Lower lobe of right lung (tissue), 2 donors: Measurements from ENCODE around the gene MSI2. TPM values are rescaled to one million over a fixed set of nuclear protein-coding genes. Genes with fewer than 3 reads are reported as not detected.

ENCODE experiments used
- ATAC-seq, 2 donors: fragments of 200-7000 bp; cut with Tn5 transposase; one replicate each; pipeline ENCODE4 v1.9.1; 2020 to 2022; ENCODE audit warnings: mild to moderate bottlenecking in 2 of 2, moderate library complexity in 2 of 2
- DNase-seq: peaks from one replicate; pipeline ENCODE4 v3.0.0-alpha.2; 2020
- H3K27ac ChIP-seq: fragments of 200-600 bp; one replicate; pipeline ENCODE4 v1.8.0; 2022
- H3K27me3 ChIP-seq: fragments of 200-600 bp; one replicate; pipeline ENCODE4 v1.8.0; 2022; ENCODE audit warnings: low read depth
- H3K36me3 ChIP-seq: fragments of 200-600 bp; one replicate; pipeline ENCODE4 v1.8.0; 2022; ENCODE audit warnings: mild to moderate bottlenecking
- H3K4me1 ChIP-seq: fragments of 200-600 bp; one replicate; pipeline ENCODE4 v1.8.0; 2022
- H3K4me3 ChIP-seq: fragments of 200-600 bp; one replicate; pipeline ENCODE4 v1.8.0; 2022; ENCODE audit warnings: mild to moderate bottlenecking
- H3K9me3 ChIP-seq: fragments of 200-600 bp; one replicate; pipeline ENCODE4 v1.8.0; 2022
- CTCF ChIP-seq: fragments of 200-600 bp; IDR thresholded peaks from one replicate; pipeline ENCODE4 v1.8.0; 2022; ENCODE audit warnings: antibody characterized with exemption, mild to moderate bottlenecking
- intact Hi-C: fragments of 100-400 bp; cut with DNase I; formaldehyde crosslinking; loops from one replicate; pipeline ENCODE4 v1.11.0; 2022
- total RNA-seq: library from RNA; stranded (reverse); fragmentation: NEBNext Ultra II Directional; extraction: Animal tissue kit (Norgen Biotek cat#: 25700); gene quantifications from one replicate; pipeline ENCODE4 v1.2.1, GENCODE V29; 2021
- donor health status: DM: no; HTN: yes; CAD: no; lungs with severe emphysema.

Gene MSI2
- total RNA-seq, 1 donor from 2014 or later, result 43.9 TPM

GRCh38 chr17:57707892-57708291, 451.6 kb downstream of the MSI2 start:
- intact Hi-C loops, result no loop called here
- Histone ChIP-seq H3K4me1 (no peaks in the 10 kb centered on the region), H3K36me3 (no peaks in the 10 kb centered on the region), H3K27ac (no peak overlapping the region), H3K4me3 (no peak overlapping the region), H3K27me3 (no peaks in the 10 kb centered on the region), H3K9me3 (no peaks in the 10 kb centered on the region)
- ATAC-seq (peak in 1 of 2 donors; percentile 46), DNase-seq (no peak)
- no peak for TF ChIP-seq CTCF

- intact Hi-C loops, result no loop called here
- TF ChIP-seq CTCF, result no peak
- Histone ChIP-seq H3K36me3 (no peaks in the 10 kb centered on the region), H3K4me1 (no peaks in the 10 kb centered on the region), H3K27ac (no peak overlapping the region), H3K4me3 (no peak overlapping the region), H3K9me3 (no peaks in the 10 kb centered on the region), H3K27me3 (no peaks in the 10 kb centered on the region)
- DNase-seq (no peak), ATAC-seq (no peak)
Measured at GRCh38 chr17:57708410-57708809, 452.1 kb downstream of the MSI2 start.

GRCh38 chr17:57713140-57713539, 456.8 kb downstream of the MSI2 start:
- no peak for TF ChIP-seq CTCF
- intact Hi-C loops, result no loop called here
- H3K27me3 ChIP-seq, result peaks cover 7% of the 10 kb centered on the region
- H3K4me1 ChIP-seq, result no peaks in the 10 kb centered on the region
- H3K4me3 ChIP-seq, result no peak overlapping the region
- no peak overlapping the region for H3K27ac ChIP-seq
- ATAC-seq (no peak), DNase-seq (no peak)
- H3K9me3 ChIP-seq, result no peaks in the 10 kb centered on the region
- H3K36me3 ChIP-seq, result no peaks in the 10 kb centered on the region

GRCh38 chr17:57714665-57715180, 458.4 kb downstream of the MSI2 start:
- peak in 1 of 2 donors; percentile 29 for ATAC-seq
- DNase-seq, result no peak
- Histone ChIP-seq H3K4me3 (no peak overlapping the region), H3K36me3 (no peaks in the 10 kb centered on the region), H3K27me3 (peaks cover 7% of the 10 kb centered on the region), H3K9me3 (no peaks in the 10 kb centered on the region), H3K4me1 (no peaks in the 10 kb centered on the region), H3K27ac (no peak overlapping the region)
- intact Hi-C loops, result no loop called here
- no peak for TF ChIP-seq CTCF

GRCh38 chr17:57715981-57716380, 459.7 kb downstream of the MSI2 start:
- no peak for DNase-seq
- no peaks in the 10 kb centered on the region for H3K36me3 ChIP-seq
- intact Hi-C loops, result no loop called here
- H3K27me3 ChIP-seq, result peaks cover 7% of the 10 kb centered on the region
- no peaks in the 10 kb centered on the region for H3K9me3 ChIP-seq
- no peak for ATAC-seq
- H3K4me1 ChIP-seq, result no peaks in the 10 kb centered on the region
- no peak overlapping the region for H3K4me3 ChIP-seq
- no peak for TF ChIP-seq CTCF
- no peak overlapping the region for H3K27ac ChIP-seq

GRCh38 chr17:57718878-57719277, 462.6 kb downstream of the MSI2 start:
- intact Hi-C loops, result no loop called here
- ATAC-seq, result no peak

More at GRCh38 chr17:57718878-57719277, 462.6 kb downstream of the MSI2 start:
- DNase-seq, result no peak
- Histone ChIP-seq H3K9me3 (no peaks in the 10 kb centered on the region), H3K27ac (no peak overlapping the region), H3K27me3 (peaks cover 7% of the 10 kb centered on the region), H3K4me3 (no peak overlapping the region), H3K36me3 (no peaks in the 10 kb centered on the region), H3K4me1 (no peaks in the 10 kb centered on the region)
- TF ChIP-seq CTCF, result no peak
